ENCODE results near the gene MAPK1.
A peak's percentile ranks its signal among the peaks of the same experiment; 100 is the strongest.
"Not testable (repeated sequence)": the region's sequence is repeated elsewhere in the genome, so short reads cannot be mapped to it uniquely, and the experiment has no call there.

The MAPK1 gene

DNA sequence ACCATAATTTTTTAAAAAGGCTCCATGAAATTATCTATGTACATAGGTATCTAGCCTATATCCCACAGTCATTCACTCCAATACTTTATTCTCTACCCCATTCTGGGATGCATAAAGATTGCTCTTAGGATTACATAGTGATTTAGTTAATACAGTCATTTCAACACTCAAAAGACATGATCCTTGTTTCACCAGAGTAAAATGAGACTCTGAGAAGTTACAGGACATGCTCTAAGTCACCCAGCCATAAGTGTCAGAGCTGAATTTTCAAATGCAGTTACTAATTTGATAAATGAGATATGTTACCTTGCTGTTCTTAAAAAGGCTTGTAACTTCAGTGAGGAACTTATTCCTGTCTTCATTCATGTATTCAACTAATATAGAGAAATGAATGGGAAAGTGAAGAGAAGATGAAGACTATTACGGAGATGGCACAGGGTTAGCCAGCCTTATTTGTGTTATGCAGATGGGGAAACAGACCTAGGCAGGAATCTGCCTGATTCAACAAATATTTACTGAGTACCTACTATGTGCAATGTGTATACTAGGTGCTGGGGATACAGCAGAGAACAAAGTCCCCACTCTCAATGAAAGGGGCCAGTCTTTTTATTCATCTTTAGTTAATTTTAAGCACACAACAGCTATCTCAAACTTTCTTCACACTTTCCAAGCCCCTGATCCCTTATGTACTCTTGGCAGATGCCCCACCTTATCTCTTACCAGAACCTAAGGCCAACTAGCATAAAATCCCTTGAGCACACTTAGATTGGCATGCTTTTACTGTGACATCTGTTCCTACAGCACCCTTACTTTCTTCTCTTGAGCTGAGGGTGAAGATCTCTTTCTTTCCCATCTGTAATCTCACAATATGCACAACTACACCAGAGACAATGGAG is 21.6 kb downstream of the MAPK1 start:
- no peak for DNase-seq (ENCODE audit: low spot score)

- DNase-seq (ENCODE audit: low spot score), result no peak
Observed at GRCh38 chr22:21842946-21843345, 24.5 kb downstream of the MAPK1 start.

DNA sequence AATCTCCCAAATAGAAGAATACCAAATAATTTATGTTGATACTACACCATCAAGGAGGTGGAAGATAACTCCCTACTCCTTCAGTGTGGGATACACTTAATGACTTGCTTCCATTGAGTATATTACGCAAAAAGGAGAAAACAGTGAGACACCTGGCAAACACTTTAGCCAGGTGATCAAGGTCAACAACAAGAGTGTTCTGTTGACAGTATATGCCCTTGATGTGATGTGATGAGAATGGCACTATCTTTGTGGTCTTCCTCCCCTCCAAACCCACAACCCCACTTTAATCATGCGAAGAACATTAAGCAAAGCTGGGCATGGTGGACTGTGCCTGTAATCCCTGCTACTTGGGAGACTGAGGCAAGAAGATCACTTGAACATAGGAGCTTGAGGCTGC is 26.0 kb downstream of the MAPK1 start:
- no peak for DNase-seq (ENCODE audit: low spot score)

GRCh38 chr22:21840236-21840823 is 27.1 kb downstream of the MAPK1 start:
- no peak for DNase-seq (ENCODE audit: low spot score)

DNA sequence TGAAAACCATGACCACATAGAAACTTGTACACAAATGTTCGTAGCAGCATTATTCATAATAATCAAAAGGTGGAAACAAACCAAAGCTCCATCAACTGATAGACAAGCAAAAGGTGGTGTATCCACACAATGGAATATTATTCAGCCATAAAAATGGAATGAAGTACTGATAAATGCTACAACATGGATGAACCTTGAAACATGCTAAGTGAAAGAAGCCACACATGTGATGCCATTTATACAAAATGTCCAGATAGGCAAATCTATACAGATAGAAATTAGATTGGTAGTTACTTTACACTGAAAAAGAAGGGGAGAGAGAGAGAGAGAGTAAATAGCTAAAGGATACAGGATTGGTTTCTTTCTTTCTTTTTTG is 27.7 kb downstream of the MAPK1 start:
- no peak for DNase-seq (ENCODE audit: low spot score)

GRCh38 chr22:21839104-21839764 is 28.2 kb downstream of the MAPK1 start:
- not testable (repeated sequence) for DNase-seq (ENCODE audit: low spot score)

GRCh38 chr22:21837248-21837979 is 30.0 kb downstream of the MAPK1 start:
- no peak for DNase-seq (ENCODE audit: low spot score)

GRCh38 chr22:21836486-21836885 is 31.0 kb downstream of the MAPK1 start:
- DNase-seq (ENCODE audit: low spot score), result not testable (repeated sequence)

DNA sequence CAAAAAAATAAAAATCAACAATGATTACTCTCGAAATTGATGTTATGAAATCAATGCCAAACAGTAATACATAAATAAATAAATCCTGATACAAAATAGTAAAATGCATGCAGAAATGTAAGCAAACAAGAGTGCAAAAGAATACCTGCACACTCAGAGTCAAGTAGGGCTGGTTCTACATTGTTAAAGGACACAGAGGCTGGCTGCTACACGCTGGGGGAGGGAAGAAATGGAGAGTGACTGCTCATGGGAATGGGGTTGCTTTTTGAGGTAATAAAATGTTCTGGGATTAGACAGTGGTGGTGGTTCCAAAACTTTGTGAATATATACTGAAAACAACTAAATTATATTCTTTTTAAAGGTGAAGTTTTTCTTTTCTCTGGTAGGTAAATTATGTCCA is 32.1 kb downstream of the MAPK1 start:
- no peak for DNase-seq (ENCODE audit: low spot score)

DNA sequence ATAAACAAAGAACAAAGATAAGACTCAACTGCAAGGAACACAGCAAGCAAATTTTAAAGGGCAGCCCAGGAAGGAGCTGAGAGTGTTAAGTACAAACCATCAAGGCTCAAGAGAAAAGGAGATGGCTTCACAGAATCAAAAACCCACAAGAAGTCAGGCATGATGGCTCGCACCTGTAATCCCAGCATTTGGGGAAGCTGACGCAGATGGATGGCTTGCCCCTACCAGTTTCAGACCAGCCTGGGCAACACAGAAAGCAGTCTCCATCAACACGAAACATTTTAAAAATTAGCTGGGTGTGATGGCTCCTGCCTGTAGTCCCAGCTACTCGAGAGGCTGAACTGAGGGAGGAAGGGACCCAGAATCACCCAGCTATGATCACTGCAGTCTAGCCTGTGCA is 32.6 kb downstream of the MAPK1 start:
- peak; percentile 77 for DNase-seq (ENCODE audit: low spot score)

DNA sequence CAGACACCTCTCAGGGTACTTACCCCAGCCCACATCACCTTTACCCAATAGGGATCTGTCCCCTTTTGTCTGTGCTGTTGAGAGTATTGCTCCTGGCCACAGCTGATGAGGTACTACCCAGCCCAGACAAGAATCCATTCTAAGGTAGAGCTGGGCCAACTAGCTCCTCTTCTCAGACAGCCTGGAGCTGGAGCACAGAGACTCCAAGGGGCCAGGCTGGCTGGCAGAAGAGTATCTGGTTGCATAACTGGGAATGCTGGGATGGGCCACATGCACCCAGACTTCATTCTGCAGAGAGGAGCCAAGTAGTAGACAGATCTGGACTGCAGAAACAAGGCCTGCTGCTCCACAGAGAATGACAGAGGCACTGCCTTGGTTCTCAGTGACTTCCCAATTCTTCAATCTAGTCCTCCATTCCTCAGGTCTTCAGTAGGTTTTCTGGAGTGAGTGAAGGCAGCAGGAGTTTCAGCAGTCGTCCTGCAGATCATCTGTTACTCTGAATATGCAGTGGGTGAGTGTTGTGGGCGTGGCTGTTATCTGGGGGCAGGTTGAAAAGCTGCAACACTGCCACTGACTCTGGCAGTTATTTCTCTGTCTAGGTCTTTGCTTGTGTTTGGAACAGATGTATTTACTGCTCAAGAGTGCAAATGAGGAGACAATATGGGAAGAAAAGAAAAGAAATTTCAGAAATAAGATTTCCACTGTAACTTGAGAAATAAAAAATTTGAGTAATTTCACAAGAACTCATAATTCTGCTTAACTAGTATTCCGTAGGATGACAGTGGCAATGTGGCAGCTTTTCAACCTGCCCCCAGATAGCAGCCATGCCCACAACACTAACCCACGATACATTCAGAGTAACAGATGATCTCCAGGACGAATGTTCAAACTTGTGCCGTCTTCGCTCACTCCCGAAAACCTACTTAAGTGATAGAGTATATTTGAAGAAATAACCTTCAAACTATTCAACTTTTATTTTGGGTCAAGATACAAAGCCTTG is 34.9 kb downstream of the MAPK1 start:
- DNase-seq (ENCODE audit: low spot score), result no peak

DNA sequence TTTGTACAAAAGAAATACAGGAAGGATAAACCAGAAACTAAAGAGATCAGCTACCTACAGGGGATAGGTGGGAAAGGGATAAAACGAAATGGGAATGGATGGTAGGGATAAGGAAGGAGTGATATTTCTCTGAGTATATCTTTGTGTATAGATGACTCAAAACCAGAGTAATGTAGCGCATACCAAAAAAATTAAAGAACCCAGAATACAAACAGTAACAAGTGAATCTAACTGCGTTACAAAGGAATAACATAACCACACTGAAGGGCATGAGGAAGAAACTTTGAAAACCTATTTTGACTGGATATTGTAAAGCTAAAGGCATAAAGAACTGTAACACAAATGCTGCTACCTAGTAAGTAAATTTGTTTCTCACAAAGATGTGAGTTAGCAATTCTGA is 37.9 kb downstream of the MAPK1 start:
- no peak for DNase-seq (ENCODE audit: low spot score)

DNA sequence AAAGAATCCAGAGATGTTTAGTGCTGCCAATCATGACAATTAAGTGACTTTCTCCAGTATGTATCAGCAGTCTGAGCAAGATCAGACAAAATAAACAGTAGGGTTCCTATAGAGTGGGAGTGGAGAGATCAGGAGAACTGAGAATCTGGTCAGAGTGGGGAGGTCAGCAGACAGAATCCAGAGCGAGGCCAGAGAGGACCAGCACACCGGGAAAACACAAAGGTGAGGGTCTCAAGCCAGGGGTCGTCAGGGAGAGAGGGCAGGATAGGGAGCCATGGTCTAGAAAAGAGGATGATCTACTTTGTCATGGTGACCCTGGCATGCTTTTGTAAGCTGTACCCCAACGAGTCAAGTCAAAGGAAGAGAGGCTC is 39.2 kb downstream of the MAPK1 start:
- no peak for DNase-seq (ENCODE audit: low spot score)

GRCh38 chr22:21827628-21828267 is 39.7 kb downstream of the MAPK1 start:
- no peak for DNase-seq (ENCODE audit: low spot score)

DNA sequence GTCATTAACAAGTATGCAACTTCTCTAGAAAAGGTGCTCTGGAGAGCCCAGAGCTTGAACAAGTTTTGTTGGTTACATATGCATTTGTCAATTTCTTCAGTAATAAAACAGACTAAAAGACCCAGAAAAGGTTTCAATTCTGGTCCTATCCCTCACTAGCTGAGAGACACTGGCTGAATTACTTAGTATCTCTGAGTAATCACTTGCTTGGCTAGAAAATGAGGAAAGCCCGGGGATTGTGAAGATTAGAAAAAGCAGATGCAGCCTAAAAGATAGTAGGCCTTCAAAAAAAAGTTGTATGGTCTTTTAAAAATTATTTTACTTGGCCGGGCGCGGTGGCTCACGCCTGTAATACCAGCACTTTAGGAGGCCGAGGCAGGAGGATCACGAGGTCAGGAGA is 41.2 kb downstream of the MAPK1 start:
- DNase-seq (ENCODE audit: low spot score), result no peak

- DNase-seq (ENCODE audit: low spot score), result not testable (repeated sequence)
Observed at GRCh38 chr22:21824962-21825361, 42.5 kb downstream of the MAPK1 start.

GRCh38 chr22:21824445-21824912 is 43.0 kb downstream of the MAPK1 start:
- no peak for DNase-seq (ENCODE audit: low spot score)

- DNase-seq (ENCODE audit: low spot score), result no peak
Observed at GRCh38 chr22:21823740-21824444, 43.6 kb downstream of the MAPK1 start.

DNA sequence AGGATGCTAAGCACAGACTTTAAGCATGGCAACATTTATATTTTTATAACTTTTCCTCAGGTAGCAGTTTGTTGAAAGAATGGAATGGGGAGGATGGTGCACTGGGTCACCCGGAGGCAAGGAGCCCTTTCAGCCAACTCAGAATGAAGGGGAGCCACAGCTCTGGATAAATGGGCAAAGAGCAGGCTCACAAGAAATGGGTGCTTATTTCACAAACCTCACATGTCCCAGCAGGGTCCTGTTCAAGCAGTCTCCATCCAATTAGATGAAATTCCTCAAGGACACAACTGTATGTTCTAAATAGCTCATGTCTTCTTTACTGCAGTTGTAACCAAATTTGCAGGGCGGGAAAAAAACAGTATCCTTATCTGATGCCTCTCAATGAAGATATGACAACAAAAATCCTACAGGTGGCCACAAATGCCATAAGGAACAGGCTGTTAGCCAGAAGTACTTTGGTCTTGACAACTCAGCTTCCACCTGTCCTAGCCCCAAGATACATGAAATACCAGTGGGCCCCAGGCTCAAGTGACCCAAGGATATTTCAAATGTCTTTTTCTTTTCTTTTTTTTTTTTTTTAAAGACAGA is 48.2 kb downstream of the MAPK1 start:
- peak; percentile 27 for DNase-seq (ENCODE audit: low spot score)

Data from NAMALWA (cell line).